Aorta (tissue), 4 donors: Measurements from ENCODE around the gene KIF5B. TPM values are rescaled to one million over a fixed set of nuclear protein-coding genes. Genes with fewer than 3 reads are reported as not detected.

Source experiments
- polyA plus RNA-seq, 2 donors: library from polyadenylated mRNA; stranded (reverse); fragments of 200-250 nt; gene quantifications; one replicate each; pipeline ENCODE4 v1.2.3, GENCODE V29; 2013
- total RNA-seq, 2 donors: library from RNA; stranded (reverse); fragmentation: NEBNext Ultra II Directional; extraction: Animal tissue kit (Norgen Biotek cat#: 25700); gene quantifications; one replicate each; pipeline ENCODE4 v1.2.1, GENCODE V29; 2021
- donor health status: healthy with polysubstance abuse.
- donor health status: Bipolar disorder and iron deficiency.
- donor health status: DM: no; HTN: no; CAD: no.
- donor health status: DM: yes; HTN: yes; CAD: no.

KIF5B gene
- total and polyA plus RNA-seq, 4 donors = 48.4 to 191 (median 101) TPM

Other genes with a start within 250 kb of the KIF5B start
- gene ARHGAP12, start 127.6 kb downstream of the KIF5B start, total RNA-seq = 10 to 100 TPM; 23.6 to 34.6 TPM
- gene ARHGAP12, start 127.6 kb downstream of the KIF5B start, polyA plus RNA-seq = 10 to 100 TPM; 17.0 to 17.4 TPM